HepG2 (cell line): ENCODE data around the gene SEPTIN10. TPM values are rescaled to one million over a fixed set of nuclear protein-coding genes. Genes with fewer than 3 reads are reported as not detected.

Experiments
- EP300 ChIP-seq, 3 experiments: sonication (generic) in 1 of 3; formaldehyde crosslinking in 1 of 3; IDR thresholded peaks; 2 replicates each; pipeline versions ENCODE4 v1.5.1 to v1.6.1; 2011 to 2020; ENCODE audit warnings: low read depth in 2 of 3, low read length in 2 of 3, borderline replicate concordance in 1 of 3, improper control_type of control experiment in 1 of 3, mild to moderate bottlenecking in 1 of 3, missing genetic modification reagents in 1 of 3, moderate library complexity in 1 of 3
- GFI1 ChIP-seq: sonication (generic); formaldehyde crosslinking; IDR thresholded peaks from 2 replicates; pipeline ENCODE4 v1.5.0; 2020; ENCODE audit warnings: missing genetic modification reagents, mild to moderate bottlenecking, borderline replicate concordance
- HMGA1 ChIP-seq: sonication (generic); formaldehyde crosslinking; conservative IDR thresholded peaks from 2 replicates; pipeline ENCODE4 v1.4.0; 2020; ENCODE audit warnings: missing genetic modification reagents
- MXD4 ChIP-seq: IDR thresholded peaks from 2 replicates; pipeline ENCODE4 v1.6.1; 2016; ENCODE audit warnings: mild to moderate bottlenecking, missing biosample characterization, missing genetic modification reagents
- PCBP2 ChIP-seq: fragments of 200-400 bp; formaldehyde crosslinking; optimal IDR thresholded peaks from 2 replicates; pipeline ENCODE3; 2018; ENCODE audit warnings: low read length, low read depth; ENCODE audit not compliant: poor library complexity, severe bottlenecking
- ZNF775 ChIP-seq: sonication (generic); formaldehyde crosslinking; IDR thresholded peaks from 2 replicates; pipeline ENCODE4 v1.4.0; 2020; ENCODE audit warnings: missing genetic modification reagents, mild to moderate bottlenecking, moderate library complexity, borderline replicate concordance
- polyA plus RNA-seq, 8 experiments: library from polyadenylated mRNA; depleted of rRNA in 3 of 8; stranded (reverse) in 7 of 8; unstranded in 1 of 8; fragments of >200 nt; fragmentation: Illumina TruSeq in 4 of 8; extraction: Trizol in 4 of 8; gene quantifications; 2 replicates each; pipeline versions ENCODE4 v1.2.1 to v1.2.3, GENCODE V29; 2011 to 2016; ENCODE audit warnings: low read depth in 4 of 8, missing spikeins in 1 of 8, mixed read lengths in 1 of 8; ENCODE audit not compliant: insufficient read depth in 1 of 8
- total RNA-seq, 5 experiments: library from RNA; depleted of rRNA; stranded (reverse); fragments of >200 nt; fragmentation: Illumina TruSeq; extraction: Trizol; gene quantifications; 2 replicates each; pipeline ENCODE4 v1.2.3, GENCODE V29; 2016; ENCODE audit warnings: low read depth in 1 of 5
- TF ChIP-seq, protein P1 (sequence below): sonication (generic); formaldehyde crosslinking; IDR thresholded peaks from 2 replicates; pipeline ENCODE4 v1.4.0; 2020; ENCODE audit warnings: missing genetic modification reagents
- TF ChIP-seq, protein P2 (sequence below): sonication (generic); formaldehyde crosslinking; conservative IDR thresholded peaks from 2 replicates; pipeline ENCODE4 v1.4.0; 2020; ENCODE audit warnings: missing genetic modification reagents
- TF ChIP-seq, protein P3 (sequence below): sonication (generic); formaldehyde crosslinking; IDR thresholded peaks from 2 replicates; pipeline ENCODE4 v1.4.0; 2020; ENCODE audit warnings: missing genetic modification reagents
- TF ChIP-seq, protein P4 (sequence below), 2 experiments: IDR thresholded peaks; 2 replicates each; pipeline ENCODE4 v1.6.1; 2011 to 2012; ENCODE audit warnings: low read length in 2 of 2, borderline replicate concordance in 1 of 2, low read depth in 1 of 2, mild to moderate bottlenecking in 1 of 2, moderate library complexity in 1 of 2
- TF ChIP-seq, protein P5 (sequence below): sonication (generic); formaldehyde crosslinking; conservative IDR thresholded peaks from 2 replicates; pipeline ENCODE4 v1.5.0; 2020; ENCODE audit warnings: missing genetic modification reagents
- TF ChIP-seq, protein P6 (sequence below): sonication (generic); formaldehyde crosslinking; IDR thresholded peaks from 2 replicates; pipeline ENCODE4 v1.8.0; 2022; ENCODE audit warnings: mild to moderate bottlenecking, missing genetic modification reagents; ENCODE audit not compliant: insufficient replicate concordance

SEPTIN10 gene
- total and polyA plus RNA-seq, 2 of the 13 experiments (the other 11 are each of a cell fraction or from before 2014, with no cell fraction given), result 45.8 to 67.5 TPM

DNA sequence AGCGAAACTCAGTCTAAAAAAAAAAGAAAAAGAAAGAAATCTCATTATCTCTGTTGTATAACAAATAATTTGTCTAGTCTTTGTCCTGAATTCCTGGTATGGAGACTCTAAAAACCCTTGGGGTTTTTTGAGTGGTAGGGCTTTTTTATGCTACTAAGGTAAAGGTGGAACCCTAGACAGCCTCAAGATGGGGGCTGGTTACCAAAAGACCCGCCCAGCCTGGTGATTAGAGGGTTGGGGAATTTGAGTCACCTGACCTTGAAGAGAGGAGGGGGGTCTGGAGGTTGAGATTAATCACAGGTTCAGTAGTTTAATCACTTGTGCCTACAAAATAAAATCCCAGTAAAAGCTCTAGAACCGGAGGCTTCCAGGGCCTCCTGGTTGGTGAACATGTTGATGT is 18.0 kb upstream of the SEPTIN10 start (continued):
- TF ChIP-seq GFI1 (no peak; the same call in 1 of the 2 replicates), MXD4 (CRISPR knock-in tag) (0 out of 2 replicates have a peak, but pooled peaks have one; percentile 1), PCBP2 (no peak), EP300 (IDR thresholded peaks at IDR 0.05; ENCODE audit: low read depth in 2 of 2, low read length in 2 of 2) (0 out of 4 replicates have a peak, but pooled peaks of 1 of the 2 experiments have one; percentile 37), EP300 (CRISPR knock-in tag; IDR thresholded peaks at IDR 0.05; ENCODE audit: borderline replicate concordance) (no peak), HMGA1 (CRISPR knock-in tag) (no peak), ZNF775 (CRISPR knock-in tag) (no peak)
- TF ChIP-seq, protein P1, sequence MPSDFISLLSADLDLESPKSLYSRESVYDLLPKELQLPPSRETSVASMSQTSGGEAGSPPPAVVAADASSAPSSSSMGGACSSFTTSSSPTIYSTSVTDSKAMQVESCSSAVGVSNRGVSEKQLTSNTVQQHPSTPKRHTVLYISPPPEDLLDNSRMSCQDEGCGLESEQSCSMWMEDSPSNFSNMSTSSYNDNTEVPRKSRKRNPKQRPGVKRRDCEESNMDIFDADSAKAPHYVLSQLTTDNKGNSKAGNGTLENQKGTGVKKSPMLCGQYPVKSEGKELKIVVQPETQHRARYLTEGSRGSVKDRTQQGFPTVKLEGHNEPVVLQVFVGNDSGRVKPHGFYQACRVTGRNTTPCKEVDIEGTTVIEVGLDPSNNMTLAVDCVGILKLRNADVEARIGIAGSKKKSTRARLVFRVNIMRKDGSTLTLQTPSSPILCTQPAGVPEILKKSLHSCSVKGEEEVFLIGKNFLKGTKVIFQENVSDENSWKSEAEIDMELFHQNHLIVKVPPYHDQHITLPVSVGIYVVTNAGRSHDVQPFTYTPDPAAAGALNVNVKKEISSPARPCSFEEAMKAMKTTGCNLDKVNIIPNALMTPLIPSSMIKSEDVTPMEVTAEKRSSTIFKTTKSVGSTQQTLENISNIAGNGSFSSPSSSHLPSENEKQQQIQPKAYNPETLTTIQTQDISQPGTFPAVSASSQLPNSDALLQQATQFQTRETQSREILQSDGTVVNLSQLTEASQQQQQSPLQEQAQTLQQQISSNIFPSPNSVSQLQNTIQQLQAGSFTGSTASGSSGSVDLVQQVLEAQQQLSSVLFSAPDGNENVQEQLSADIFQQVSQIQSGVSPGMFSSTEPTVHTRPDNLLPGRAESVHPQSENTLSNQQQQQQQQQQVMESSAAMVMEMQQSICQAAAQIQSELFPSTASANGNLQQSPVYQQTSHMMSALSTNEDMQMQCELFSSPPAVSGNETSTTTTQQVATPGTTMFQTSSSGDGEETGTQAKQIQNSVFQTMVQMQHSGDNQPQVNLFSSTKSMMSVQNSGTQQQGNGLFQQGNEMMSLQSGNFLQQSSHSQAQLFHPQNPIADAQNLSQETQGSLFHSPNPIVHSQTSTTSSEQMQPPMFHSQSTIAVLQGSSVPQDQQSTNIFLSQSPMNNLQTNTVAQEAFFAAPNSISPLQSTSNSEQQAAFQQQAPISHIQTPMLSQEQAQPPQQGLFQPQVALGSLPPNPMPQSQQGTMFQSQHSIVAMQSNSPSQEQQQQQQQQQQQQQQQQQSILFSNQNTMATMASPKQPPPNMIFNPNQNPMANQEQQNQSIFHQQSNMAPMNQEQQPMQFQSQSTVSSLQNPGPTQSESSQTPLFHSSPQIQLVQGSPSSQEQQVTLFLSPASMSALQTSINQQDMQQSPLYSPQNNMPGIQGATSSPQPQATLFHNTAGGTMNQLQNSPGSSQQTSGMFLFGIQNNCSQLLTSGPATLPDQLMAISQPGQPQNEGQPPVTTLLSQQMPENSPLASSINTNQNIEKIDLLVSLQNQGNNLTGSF (CRISPR knock-in tag), result no peak
- TF ChIP-seq, protein P2, sequence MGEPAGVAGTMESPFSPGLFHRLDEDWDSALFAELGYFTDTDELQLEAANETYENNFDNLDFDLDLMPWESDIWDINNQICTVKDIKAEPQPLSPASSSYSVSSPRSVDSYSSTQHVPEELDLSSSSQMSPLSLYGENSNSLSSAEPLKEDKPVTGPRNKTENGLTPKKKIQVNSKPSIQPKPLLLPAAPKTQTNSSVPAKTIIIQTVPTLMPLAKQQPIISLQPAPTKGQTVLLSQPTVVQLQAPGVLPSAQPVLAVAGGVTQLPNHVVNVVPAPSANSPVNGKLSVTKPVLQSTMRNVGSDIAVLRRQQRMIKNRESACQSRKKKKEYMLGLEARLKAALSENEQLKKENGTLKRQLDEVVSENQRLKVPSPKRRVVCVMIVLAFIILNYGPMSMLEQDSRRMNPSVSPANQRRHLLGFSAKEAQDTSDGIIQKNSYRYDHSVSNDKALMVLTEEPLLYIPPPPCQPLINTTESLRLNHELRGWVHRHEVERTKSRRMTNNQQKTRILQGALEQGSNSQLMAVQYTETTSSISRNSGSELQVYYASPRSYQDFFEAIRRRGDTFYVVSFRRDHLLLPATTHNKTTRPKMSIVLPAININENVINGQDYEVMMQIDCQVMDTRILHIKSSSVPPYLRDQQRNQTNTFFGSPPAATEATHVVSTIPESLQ (CRISPR knock-in tag), result no peak
- TF ChIP-seq, protein P3, sequence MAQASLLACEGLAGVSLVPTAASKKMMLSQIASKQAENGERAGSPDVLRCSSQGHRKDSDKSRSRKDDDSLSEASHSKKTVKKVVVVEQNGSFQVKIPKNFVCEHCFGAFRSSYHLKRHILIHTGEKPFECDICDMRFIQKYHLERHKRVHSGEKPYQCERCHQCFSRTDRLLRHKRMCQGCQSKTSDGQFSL (CRISPR knock-in tag), result no peak
- TF ChIP-seq, protein P4, sequence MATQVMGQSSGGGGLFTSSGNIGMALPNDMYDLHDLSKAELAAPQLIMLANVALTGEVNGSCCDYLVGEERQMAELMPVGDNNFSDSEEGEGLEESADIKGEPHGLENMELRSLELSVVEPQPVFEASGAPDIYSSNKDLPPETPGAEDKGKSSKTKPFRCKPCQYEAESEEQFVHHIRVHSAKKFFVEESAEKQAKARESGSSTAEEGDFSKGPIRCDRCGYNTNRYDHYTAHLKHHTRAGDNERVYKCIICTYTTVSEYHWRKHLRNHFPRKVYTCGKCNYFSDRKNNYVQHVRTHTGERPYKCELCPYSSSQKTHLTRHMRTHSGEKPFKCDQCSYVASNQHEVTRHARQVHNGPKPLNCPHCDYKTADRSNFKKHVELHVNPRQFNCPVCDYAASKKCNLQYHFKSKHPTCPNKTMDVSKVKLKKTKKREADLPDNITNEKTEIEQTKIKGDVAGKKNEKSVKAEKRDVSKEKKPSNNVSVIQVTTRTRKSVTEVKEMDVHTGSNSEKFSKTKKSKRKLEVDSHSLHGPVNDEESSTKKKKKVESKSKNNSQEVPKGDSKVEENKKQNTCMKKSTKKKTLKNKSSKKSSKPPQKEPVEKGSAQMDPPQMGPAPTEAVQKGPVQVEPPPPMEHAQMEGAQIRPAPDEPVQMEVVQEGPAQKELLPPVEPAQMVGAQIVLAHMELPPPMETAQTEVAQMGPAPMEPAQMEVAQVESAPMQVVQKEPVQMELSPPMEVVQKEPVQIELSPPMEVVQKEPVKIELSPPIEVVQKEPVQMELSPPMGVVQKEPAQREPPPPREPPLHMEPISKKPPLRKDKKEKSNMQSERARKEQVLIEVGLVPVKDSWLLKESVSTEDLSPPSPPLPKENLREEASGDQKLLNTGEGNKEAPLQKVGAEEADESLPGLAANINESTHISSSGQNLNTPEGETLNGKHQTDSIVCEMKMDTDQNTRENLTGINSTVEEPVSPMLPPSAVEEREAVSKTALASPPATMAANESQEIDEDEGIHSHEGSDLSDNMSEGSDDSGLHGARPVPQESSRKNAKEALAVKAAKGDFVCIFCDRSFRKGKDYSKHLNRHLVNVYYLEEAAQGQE (IDR thresholded peaks at IDR 0.05; ENCODE audit: borderline replicate concordance in 1 of 2, low read depth in 1 of 2, low read length in 2 of 2), result no peak
- TF ChIP-seq, protein P5, sequence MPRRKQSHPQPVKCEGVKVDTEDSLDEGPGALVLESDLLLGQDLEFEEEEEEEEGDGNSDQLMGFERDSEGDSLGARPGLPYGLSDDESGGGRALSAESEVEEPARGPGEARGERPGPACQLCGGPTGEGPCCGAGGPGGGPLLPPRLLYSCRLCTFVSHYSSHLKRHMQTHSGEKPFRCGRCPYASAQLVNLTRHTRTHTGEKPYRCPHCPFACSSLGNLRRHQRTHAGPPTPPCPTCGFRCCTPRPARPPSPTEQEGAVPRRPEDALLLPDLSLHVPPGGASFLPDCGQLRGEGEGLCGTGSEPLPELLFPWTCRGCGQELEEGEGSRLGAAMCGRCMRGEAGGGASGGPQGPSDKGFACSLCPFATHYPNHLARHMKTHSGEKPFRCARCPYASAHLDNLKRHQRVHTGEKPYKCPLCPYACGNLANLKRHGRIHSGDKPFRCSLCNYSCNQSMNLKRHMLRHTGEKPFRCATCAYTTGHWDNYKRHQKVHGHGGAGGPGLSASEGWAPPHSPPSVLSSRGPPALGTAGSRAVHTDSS (CRISPR knock-in tag), result no peak
- TF ChIP-seq, protein P6, sequence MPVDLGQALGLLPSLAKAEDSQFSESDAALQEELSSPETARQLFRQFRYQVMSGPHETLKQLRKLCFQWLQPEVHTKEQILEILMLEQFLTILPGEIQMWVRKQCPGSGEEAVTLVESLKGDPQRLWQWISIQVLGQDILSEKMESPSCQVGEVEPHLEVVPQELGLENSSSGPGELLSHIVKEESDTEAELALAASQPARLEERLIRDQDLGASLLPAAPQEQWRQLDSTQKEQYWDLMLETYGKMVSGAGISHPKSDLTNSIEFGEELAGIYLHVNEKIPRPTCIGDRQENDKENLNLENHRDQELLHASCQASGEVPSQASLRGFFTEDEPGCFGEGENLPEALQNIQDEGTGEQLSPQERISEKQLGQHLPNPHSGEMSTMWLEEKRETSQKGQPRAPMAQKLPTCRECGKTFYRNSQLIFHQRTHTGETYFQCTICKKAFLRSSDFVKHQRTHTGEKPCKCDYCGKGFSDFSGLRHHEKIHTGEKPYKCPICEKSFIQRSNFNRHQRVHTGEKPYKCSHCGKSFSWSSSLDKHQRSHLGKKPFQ (CRISPR knock-in tag), result no peak
